CD14-positive monocyte (primary cell): ENCODE data around the gene INTS6. TPM values are rescaled to one million over a fixed set of nuclear protein-coding genes. Genes with fewer than 3 reads are reported as not detected.

Experiments used
- DNase-seq, 3 donors: peaks; one replicate each; pipeline ENCODE4 v3.0.0-alpha.2; 2011 to 2022
- H2AFZ ChIP-seq: 2 replicates; pipeline ENCODE4 v1.6.0; 2012; ENCODE audit warnings: mild to moderate bottlenecking, low read depth, low read length, inconsistent platforms; ENCODE audit not compliant: insufficient read depth, poor library complexity, severe bottlenecking
- H3K27ac ChIP-seq, 2 donors: 1 replicate in 1 of 2; 2 replicates in 1 of 2; pipeline ENCODE4 v1.5.1; 2012 to 2013; ENCODE audit warnings: low read length in 2 of 2, control low read depth in 1 of 2, inconsistent platforms in 1 of 2, low read depth in 1 of 2, mild to moderate bottlenecking in 1 of 2
- H3K27me3 ChIP-seq, 2 donors: one replicate each; pipeline versions ENCODE4 v1.6.0 to v1.6.1; 2011 to 2013; ENCODE audit warnings: low read length in 2 of 2; ENCODE audit not compliant: control insufficient read depth in 2 of 2, insufficient read depth in 2 of 2
- H3K36me3 ChIP-seq, 2 donors: replicated peaks in 1 of 2; 1 replicate in 1 of 2; 2 replicates in 1 of 2; pipeline versions ENCODE4 v1.5.1 to v1.6.1; 2012 to 2013; ENCODE audit warnings: low read length in 2 of 2, control low read depth in 1 of 2, inconsistent platforms in 1 of 2, mild to moderate bottlenecking in 1 of 2; ENCODE audit not compliant: insufficient read depth in 2 of 2, control insufficient read depth in 1 of 2
- H3K4me1 ChIP-seq, 2 donors: 1 replicate in 1 of 2; 2 replicates in 1 of 2; pipeline versions ENCODE4 v1.5.1 to v1.6.1; 2012 to 2013; ENCODE audit warnings: low read length in 2 of 2, control low read depth in 1 of 2, inconsistent platforms in 1 of 2, mild to moderate bottlenecking in 1 of 2, moderate library complexity in 1 of 2; ENCODE audit not compliant: insufficient read depth in 2 of 2, control insufficient read depth in 1 of 2
- H3K4me2 ChIP-seq: replicated peaks from 2 replicates; pipeline ENCODE3; 2012; ENCODE audit warnings: low read length, moderate library complexity, mild to moderate bottlenecking; ENCODE audit not compliant: poor library complexity, severe bottlenecking; ENCODE audit errors: extremely low read depth
- H3K4me3 ChIP-seq, 3 experiments: fragments of 200-600 bp in 1 of 3; sonication (generic) in 1 of 3; replicated peaks in 1 of 3; 1 replicate in 2 of 3; 2 replicates in 1 of 3; pipeline ENCODE4 v1.5.1; 2011 to 2013; ENCODE audit warnings: low read length in 3 of 3, mild to moderate bottlenecking in 3 of 3, control low read depth in 2 of 3, low read depth in 2 of 3, inconsistent platforms in 1 of 3, moderate library complexity in 1 of 3
- H3K79me2 ChIP-seq: 2 replicates; pipeline ENCODE4 v1.6.0; 2012; ENCODE audit warnings: mild to moderate bottlenecking, control low read depth, inconsistent platforms, low read length, moderate library complexity; ENCODE audit not compliant: insufficient read depth
- H3K9ac ChIP-seq: 2 replicates; pipeline ENCODE4 v1.6.0; 2017; ENCODE audit warnings: low read length, mild to moderate bottlenecking; ENCODE audit not compliant: insufficient read depth, poor library complexity, severe bottlenecking
- H3K9me3 ChIP-seq, 2 donors: replicated peaks in 1 of 2; 1 replicate in 1 of 2; 2 replicates in 1 of 2; pipeline versions ENCODE4 v1.5.1 to v1.6.1; 2012 to 2013; ENCODE audit warnings: low read length in 2 of 2, control low read depth in 1 of 2; ENCODE audit not compliant: control insufficient read depth in 1 of 2, insufficient read depth in 1 of 2
- H4K20me1 ChIP-seq: 2 replicates; pipeline ENCODE4 v1.6.0; 2012; ENCODE audit warnings: mild to moderate bottlenecking, low read length, control low read depth, moderate library complexity; ENCODE audit not compliant: insufficient read depth
- H3K27ac Mint-ChIP-seq, 7 donors: one replicate each; pipeline ENCODE4 v1.8.0; 2020; ENCODE audit warnings: mild to moderate bottlenecking in 7 of 7, mixed read lengths in 7 of 7, moderate library complexity in 6 of 7, inconsistent platforms in 2 of 7
- H3K27me3 Mint-ChIP-seq, 3 donors: one replicate each; pipeline ENCODE4 v1.8.0; 2021 to 2022; ENCODE audit warnings: low read depth in 3 of 3, mild to moderate bottlenecking in 3 of 3, mixed read lengths in 3 of 3, moderate library complexity in 3 of 3, inconsistent platforms in 1 of 3
- H3K36me3 Mint-ChIP-seq, 2 donors: one replicate each; pipeline ENCODE4 v1.8.0; 2020; ENCODE audit warnings: mixed read lengths in 2 of 2, inconsistent platforms in 1 of 2, mild to moderate bottlenecking in 1 of 2
- H3K4me1 Mint-ChIP-seq: one replicate; pipeline ENCODE4 v1.8.0; 2020; ENCODE audit warnings: mild to moderate bottlenecking, mixed read lengths
- H3K4me3 Mint-ChIP-seq, 2 donors: one replicate each; pipeline ENCODE4 v1.8.0; 2020; ENCODE audit warnings: mild to moderate bottlenecking in 2 of 2, mixed read lengths in 2 of 2, moderate library complexity in 1 of 2
- H3K9me3 Mint-ChIP-seq, 7 donors: one replicate each; pipeline ENCODE4 v1.8.0; 2020 to 2022; ENCODE audit warnings: mixed read lengths in 7 of 7, mild to moderate bottlenecking in 6 of 7, moderate library complexity in 6 of 7, inconsistent platforms in 2 of 7
- CTCF ChIP-seq: fragments of 200-600 bp; IDR thresholded peaks from one replicate; pipeline ENCODE4 v1.8.0; 2022; ENCODE audit warnings: antibody characterized with exemption, mild to moderate bottlenecking
- WGBS: methylation state at CpG from one replicate; pipeline ENCODE4 v1.1.5; 2013; ENCODE audit warnings: missing lambda C conversion rate; ENCODE audit not compliant: insufficient coverage; 5-methylcytosine and 5-hydroxymethylcytosine counted together
- intact Hi-C, 2 donors: fragments of 100-400 bp; cut with micrococcal nuclease; formaldehyde crosslinking; loops; one replicate each; pipeline versions ENCODE4 v1.15.0 to v1.15.1; 2023
- polyA plus RNA-seq, 3 donors: library from polyadenylated mRNA; depleted of rRNA in 1 of 3; unstranded in 2 of 3; stranded (reverse) in 1 of 3; fragments of 300-500 nt in 2 of 3; fragments of >200 nt in 1 of 3; fragmentation: Illumina TruSeq in 2 of 3; gene quantifications; 1 replicate in 2 of 3; 2 replicates in 1 of 3; pipeline ENCODE4 v1.2.3, GENCODE V29; 2012 to 2021

INTS6 gene
- polyA plus RNA-seq, 3 donors: 10.8 to 13.2 (median 11.6) TPM

- Histone ChIP-seq H3K4me3 (no peak overlapping the region), H2AFZ (no peak overlapping the region), H3K9ac (no peak overlapping the region), H3K27me3 (no peaks in the 10 kb centered on the region), H3K27ac (no peak overlapping the region), H4K20me1 (peaks cover 72% of the 10 kb centered on the region), H3K4me2 (no peak overlapping the region), H3K79me2 (peaks cover 14% of the 10 kb centered on the region), H3K9me3 (no peaks in the 10 kb centered on the region), H3K36me3 (peaks cover 14 to 49% of the 10 kb centered on the region in 2 donors), H3K4me1 (peaks cover 3 to 5% of the 10 kb centered on the region in 2 donors)
- peaks cover 9% of the 10 kb centered on the region for H3K4me1 Mint-ChIP-seq
- no peak overlapping the region for H3K4me3 Mint-ChIP-seq
- no peak for DNase-seq
- TF ChIP-seq CTCF: no peak
- H3K9me3 Mint-ChIP-seq: no peaks in the 10 kb centered on the region
- H3K27ac Mint-ChIP-seq: peak overlapping the region in 1 of 7 donors; percentile 40
- intact Hi-C loops: no loop called here
- peaks cover 22 to 38% of the 10 kb centered on the region in 2 donors for H3K36me3 Mint-ChIP-seq
- 90% methylated on average over 2 of the region's 6 CpGs for WGBS
- H3K27me3 Mint-ChIP-seq: no peaks in the 10 kb centered on the region
These were observed 55.4 kb downstream of the INTS6 start for GRCh38 chr13:51397262-51397941.

GRCh38 chr13:51396352-51396751 lies 56.5 kb downstream of the INTS6 start:
- H3K9ac ChIP-seq: no peak overlapping the region
- no peaks in the 10 kb centered on the region for H3K9me3 ChIP-seq
- H3K27ac ChIP-seq: no peak overlapping the region
- Mint-ChIP-seq H3K27ac (peak overlapping the region in 4 of 7 donors; percentile 6 to 76 (median 16)), H3K4me3 (no peak overlapping the region), H3K9me3 (no peaks in the 10 kb centered on the region), H3K36me3 (peaks cover 25 to 36% of the 10 kb centered on the region in 2 donors), H3K27me3 (no peaks in the 10 kb centered on the region), H3K4me1 (peaks cover 9% of the 10 kb centered on the region)
- no peak overlapping the region for H3K4me2 ChIP-seq
- no peaks in the 10 kb centered on the region for H3K27me3 ChIP-seq
- peaks cover 14% of the 10 kb centered on the region for H3K79me2 ChIP-seq
- peaks cover 3 to 5% of the 10 kb centered on the region in 2 donors for H3K4me1 ChIP-seq
- peak; percentile 47 to 64 (median 64) for DNase-seq
- H4K20me1 ChIP-seq: peaks cover 73% of the 10 kb centered on the region
- no peak overlapping the region for H3K4me3 ChIP-seq
- whole genome bisulfite sequencing: no CpG with 5 or more reads among the region's 2 CpGs
- H2AFZ ChIP-seq: no peak overlapping the region
- intact Hi-C loops: no loop called here
- no peak for TF ChIP-seq CTCF
- peaks cover 18 to 47% of the 10 kb centered on the region in 2 donors for H3K36me3 ChIP-seq
